Measurements from ENCODE around the gene PICK1. TPM values are rescaled to one million over a fixed set of nuclear protein-coding genes. Genes with fewer than 3 reads are reported as not detected.

Gene PICK1
- total and polyA plus RNA-seq, 3 donors from 2014 or later = 61.5 to 89.7 (median 78.7) TPM

DNA sequence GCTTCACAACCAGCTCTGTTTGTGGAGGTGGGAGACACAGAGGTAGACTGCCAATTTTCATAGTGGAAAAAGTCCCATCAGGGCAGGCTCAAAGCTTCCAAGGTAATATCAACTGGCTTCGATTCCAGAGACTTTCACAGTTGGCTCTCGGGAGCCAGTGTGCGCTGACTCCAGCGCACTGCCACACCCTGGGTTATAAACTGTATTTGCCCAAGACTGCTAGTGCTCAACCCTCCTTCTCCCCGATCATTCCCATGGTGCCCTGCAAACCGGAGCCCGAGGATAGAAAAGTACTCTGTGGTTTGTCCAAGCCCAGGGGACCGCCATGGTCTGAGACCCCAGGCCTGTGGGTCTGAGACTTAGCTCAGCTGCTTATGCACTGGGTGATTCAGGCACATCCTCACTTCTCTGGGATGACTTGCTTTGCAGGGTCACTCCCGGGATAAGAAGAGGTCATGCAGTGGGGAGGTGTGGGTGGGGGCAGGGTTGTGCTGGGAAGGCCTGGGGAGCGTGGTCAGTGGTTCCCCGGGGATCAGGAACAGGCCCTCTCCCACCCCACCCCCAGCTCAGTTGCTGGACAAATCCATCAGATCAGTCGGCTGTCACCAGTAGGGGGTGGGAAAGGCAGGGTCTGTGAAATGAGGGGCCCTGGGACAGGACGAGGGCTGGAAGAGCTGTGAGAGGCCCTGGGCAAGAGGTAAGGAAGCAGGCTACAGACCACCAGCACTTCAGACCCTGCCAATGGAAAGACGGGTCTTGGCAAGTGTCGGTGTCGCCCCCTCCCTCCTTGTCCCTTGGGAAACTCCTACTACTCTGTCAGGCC lies 26.7 kb upstream of the PICK1 start:
- peak overlapping the region in 1 of 2 donors; percentile 45 for H3K27ac ChIP-seq
- H3K4me3 ChIP-seq = no peak overlapping the region
- DNase-seq = no peak
- TF ChIP-seq, protein P1, sequence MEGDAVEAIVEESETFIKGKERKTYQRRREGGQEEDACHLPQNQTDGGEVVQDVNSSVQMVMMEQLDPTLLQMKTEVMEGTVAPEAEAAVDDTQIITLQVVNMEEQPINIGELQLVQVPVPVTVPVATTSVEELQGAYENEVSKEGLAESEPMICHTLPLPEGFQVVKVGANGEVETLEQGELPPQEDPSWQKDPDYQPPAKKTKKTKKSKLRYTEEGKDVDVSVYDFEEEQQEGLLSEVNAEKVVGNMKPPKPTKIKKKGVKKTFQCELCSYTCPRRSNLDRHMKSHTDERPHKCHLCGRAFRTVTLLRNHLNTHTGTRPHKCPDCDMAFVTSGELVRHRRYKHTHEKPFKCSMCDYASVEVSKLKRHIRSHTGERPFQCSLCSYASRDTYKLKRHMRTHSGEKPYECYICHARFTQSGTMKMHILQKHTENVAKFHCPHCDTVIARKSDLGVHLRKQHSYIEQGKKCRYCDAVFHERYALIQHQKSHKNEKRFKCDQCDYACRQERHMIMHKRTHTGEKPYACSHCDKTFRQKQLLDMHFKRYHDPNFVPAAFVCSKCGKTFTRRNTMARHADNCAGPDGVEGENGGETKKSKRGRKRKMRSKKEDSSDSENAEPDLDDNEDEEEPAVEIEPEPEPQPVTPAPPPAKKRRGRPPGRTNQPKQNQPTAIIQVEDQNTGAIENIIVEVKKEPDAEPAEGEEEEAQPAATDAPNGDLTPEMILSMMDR (IDR thresholded peaks at IDR 0.05) = no peak
- no peak for TF ChIP-seq POLR2A (IDR thresholded peaks at IDR 0.05)
- no peaks in the 10 kb centered on the region for H3K27me3 ChIP-seq
- H3K9me3 ChIP-seq = no peaks in the 10 kb centered on the region
- no peaks in the 10 kb centered on the region for H3K36me3 ChIP-seq (ENCODE audit: low read depth, missing control alignments)
- intact Hi-C loops (cut with DNase I; ENCODE audit: low total_unique reads) = no loop called here
- whole genome bisulfite sequencing, 2 donors = 58% methylated on average over 11 to 16 of the region's 16 CpGs
- peaks cover 29% of the 10 kb centered on the region for H3K4me1 ChIP-seq

DNA sequence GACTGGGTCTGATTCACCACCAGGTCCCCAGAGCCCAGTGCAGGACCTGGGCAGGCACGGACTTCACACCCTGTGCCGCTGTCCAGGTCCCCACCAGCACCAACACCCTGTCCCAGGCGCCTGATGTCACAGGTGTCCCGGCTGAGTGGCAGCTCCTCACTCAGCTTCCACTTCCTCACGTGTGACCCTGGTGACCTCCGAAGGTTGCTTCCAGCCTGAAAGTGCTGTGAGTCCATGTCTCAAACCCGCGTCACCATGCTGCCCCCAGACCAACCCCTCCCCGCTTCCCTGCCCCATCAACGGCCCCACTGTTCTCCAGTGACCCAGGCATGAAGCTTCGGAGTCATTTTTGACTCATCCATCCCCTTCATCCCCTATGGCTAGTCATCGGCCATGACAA lies 25.7 kb upstream of the PICK1 start:
- no peak for TF ChIP-seq POLR2A (IDR thresholded peaks at IDR 0.05)
- TF ChIP-seq, protein P1 (IDR thresholded peaks at IDR 0.05) = no peak
- Histone ChIP-seq H3K4me1 (peaks cover 34% of the 10 kb centered on the region), H3K4me3 (no peak overlapping the region), H3K27me3 (no peaks in the 10 kb centered on the region), H3K27ac (no peak overlapping the region), H3K36me3 (ENCODE audit: low read depth, missing control alignments) (no peaks in the 10 kb centered on the region), H3K9me3 (no peaks in the 10 kb centered on the region)
- no peak for DNase-seq
- WGBS, 2 donors = 91 to 94% methylated on average over 11 to 12 of the region's 12 CpGs
- intact Hi-C loops (cut with DNase I; ENCODE audit: low total_unique reads) = no loop called here

DNA sequence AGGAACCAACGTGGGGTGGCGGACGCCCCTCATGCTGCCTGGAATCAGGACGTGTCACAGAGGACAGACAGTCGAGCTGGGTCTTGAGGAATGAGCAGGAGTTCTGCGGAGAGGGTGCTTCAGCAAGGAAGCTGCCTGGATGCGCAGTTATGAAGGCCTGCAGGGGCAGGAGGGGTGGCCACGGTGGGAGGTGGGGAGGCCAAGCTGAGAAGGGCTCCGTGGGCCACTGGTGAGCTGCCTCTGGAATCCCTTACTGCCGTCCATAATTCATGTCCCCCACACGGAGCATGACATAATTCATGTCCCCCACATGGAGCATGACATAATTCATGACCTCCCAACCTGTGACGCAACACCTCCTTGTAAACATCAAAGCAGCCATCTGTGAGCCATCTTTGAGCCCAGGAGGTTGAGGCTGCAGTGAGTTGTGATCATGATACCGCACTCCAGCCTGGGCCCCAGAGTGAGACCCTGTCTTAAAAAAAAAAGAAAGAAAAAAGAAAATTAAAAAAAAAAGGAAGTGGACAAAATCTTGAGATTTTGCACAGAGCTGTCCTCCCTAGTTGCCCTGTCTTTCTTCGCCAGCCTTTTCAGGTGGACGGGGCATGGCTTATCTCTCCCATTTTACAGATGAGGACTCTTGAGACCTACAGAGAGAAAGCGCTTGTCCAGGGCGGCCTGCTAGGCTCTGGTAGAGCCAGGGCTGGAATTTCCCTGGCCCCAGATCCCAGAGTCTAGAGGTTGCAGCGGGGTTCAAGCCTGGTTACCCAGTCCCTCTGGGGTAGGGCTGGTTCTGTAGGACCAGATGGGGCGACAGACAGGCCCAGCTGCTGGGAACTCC lies 24.3 kb upstream of the PICK1 start:
- TF ChIP-seq, protein P1 (IDR thresholded peaks at IDR 0.05) = no peak
- TF ChIP-seq POLR2A (IDR thresholded peaks at IDR 0.05) = no peak
- peaks cover 45% of the 10 kb centered on the region for H3K4me1 ChIP-seq
- intact Hi-C loops (cut with DNase I; ENCODE audit: low total_unique reads) = no loop called here
- H3K36me3 ChIP-seq (ENCODE audit: low read depth, missing control alignments) = no peaks in the 10 kb centered on the region
- H3K27ac ChIP-seq = peak overlapping the region in 1 of 2 donors; percentile 62
- no peaks in the 10 kb centered on the region for H3K27me3 ChIP-seq
- 90 to 91% methylated on average over 12 to 19 of the region's 19 CpGs for WGBS, 2 donors
- H3K9me3 ChIP-seq = no peaks in the 10 kb centered on the region
- DNase-seq = no peak
- no peak overlapping the region for H3K4me3 ChIP-seq

DNA sequence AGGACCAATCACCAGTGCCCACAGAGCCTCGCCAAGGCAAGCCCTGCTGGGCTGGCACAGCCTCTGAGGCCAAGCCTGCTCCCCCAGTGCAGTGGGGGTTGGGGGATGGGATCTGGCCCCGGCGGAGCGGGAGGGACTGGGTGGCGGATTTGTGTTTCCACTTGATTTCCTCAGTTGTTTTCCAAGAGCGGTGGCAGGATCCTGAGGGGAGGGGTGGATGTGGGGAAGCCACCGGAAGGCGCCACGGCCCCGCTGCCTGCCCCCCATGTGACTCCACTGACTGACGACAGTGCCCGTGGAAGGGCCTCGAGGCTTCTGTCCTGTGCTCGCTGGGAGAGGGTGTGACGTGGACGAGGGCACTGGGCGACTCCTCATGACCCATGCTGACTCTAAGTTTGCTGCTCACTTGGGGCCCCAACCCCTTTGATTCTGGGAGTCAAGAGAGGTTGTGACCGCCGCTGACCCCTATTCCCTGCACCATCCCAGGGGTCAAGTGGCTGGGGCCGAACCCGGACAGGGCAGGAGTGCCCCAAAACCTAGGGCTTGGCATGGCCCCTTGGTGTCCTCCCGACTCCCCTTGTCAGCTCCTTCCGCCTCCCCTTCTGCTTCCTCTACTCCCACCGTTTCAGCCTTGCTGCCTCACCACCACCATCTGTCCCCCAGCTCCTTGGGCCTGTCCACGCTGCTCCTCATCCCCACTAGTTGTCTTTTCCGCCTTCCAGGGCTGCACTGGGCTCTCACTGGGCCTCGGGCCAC lies 23.5 kb upstream of the PICK1 start:
- Histone ChIP-seq H3K9me3 (no peaks in the 10 kb centered on the region), H3K27me3 (no peaks in the 10 kb centered on the region), H3K4me1 (peaks cover 51% of the 10 kb centered on the region), H3K4me3 (no peak overlapping the region), H3K27ac (peak overlapping the region in 1 of 2 donors; percentile 62), H3K36me3 (ENCODE audit: low read depth, missing control alignments) (no peaks in the 10 kb centered on the region)
- WGBS, 2 donors = 71 to 73% methylated on average over 9 to 19 of the region's 27 CpGs
- TF ChIP-seq POLR2A (IDR thresholded peaks at IDR 0.05) = no peak
- TF ChIP-seq, protein P1 (IDR thresholded peaks at IDR 0.05) = no peak
- intact Hi-C loops (cut with DNase I; ENCODE audit: low total_unique reads) = no loop called here
- DNase-seq = no peak

Data from testis (tissue), 3 donors.